Measurements from ENCODE around the gene C22orf31.
A peak's percentile ranks its signal among the peaks of the same experiment; 100 is the strongest.

Gene C22orf31

GRCh38 chr22:29061773-29062172, at the start of gene C22orf31:
C22orf31 (minus strand) TSS chr22:29061831; CDS start chr22:29061792, 39 bp downstream.
- TF ChIP-seq, protein P1, sequence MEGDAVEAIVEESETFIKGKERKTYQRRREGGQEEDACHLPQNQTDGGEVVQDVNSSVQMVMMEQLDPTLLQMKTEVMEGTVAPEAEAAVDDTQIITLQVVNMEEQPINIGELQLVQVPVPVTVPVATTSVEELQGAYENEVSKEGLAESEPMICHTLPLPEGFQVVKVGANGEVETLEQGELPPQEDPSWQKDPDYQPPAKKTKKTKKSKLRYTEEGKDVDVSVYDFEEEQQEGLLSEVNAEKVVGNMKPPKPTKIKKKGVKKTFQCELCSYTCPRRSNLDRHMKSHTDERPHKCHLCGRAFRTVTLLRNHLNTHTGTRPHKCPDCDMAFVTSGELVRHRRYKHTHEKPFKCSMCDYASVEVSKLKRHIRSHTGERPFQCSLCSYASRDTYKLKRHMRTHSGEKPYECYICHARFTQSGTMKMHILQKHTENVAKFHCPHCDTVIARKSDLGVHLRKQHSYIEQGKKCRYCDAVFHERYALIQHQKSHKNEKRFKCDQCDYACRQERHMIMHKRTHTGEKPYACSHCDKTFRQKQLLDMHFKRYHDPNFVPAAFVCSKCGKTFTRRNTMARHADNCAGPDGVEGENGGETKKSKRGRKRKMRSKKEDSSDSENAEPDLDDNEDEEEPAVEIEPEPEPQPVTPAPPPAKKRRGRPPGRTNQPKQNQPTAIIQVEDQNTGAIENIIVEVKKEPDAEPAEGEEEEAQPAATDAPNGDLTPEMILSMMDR (IDR thresholded peaks at IDR 0.05; ENCODE audit: low read depth, low read length), result no peak
- peak in 1 of 2 donors; percentile 19 for DNase-seq (ENCODE audit: low read depth in 2 of 2)
- no peak within 1 kb of the TSS for H3K4me3 ChIP-seq (replicated peaks in 1 of 2; ENCODE audit: low read depth in 2 of 2, low read length in 2 of 2)

GRCh38 chr22:29110946-29111345, 49.3 kb upstream of the C22orf31 start:
- no peak overlapping the region for H3K4me3 ChIP-seq (replicated peaks in 1 of 2; ENCODE audit: low read depth in 2 of 2, low read length in 2 of 2)
- TF ChIP-seq, protein P1 (IDR thresholded peaks at IDR 0.05; ENCODE audit: low read depth, low read length), result no peak
- DNase-seq (ENCODE audit: low read depth in 2 of 2), result no peak

DNA sequence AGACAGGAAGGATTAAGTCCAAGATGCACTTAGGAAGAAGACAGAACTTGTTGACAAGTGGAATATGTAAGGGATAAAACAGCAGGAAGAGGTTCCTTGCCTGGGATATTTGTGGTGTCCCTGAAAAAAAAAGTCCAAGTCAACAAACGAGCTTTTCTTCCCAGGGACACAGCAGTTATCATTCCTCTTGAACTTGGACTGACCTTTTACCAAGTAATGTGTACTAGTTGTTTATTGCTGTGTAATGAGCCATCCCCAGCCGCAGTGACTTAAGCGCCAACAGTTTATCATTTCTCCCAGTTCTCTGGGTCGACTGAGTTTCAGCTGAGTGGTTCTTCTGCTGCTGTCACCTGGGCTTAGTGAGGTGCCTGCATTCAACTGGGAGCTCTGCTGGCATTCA, 48.2 kb upstream of the C22orf31 start:
- TF ChIP-seq, protein P1 (IDR thresholded peaks at IDR 0.05; ENCODE audit: low read depth, low read length), result no peak
- DNase-seq (ENCODE audit: low read depth in 2 of 2), result peak in 1 of 2 donors; percentile 48
- H3K4me3 ChIP-seq (replicated peaks in 1 of 2; ENCODE audit: low read depth in 2 of 2, low read length in 2 of 2), result no peak overlapping the region

DNA sequence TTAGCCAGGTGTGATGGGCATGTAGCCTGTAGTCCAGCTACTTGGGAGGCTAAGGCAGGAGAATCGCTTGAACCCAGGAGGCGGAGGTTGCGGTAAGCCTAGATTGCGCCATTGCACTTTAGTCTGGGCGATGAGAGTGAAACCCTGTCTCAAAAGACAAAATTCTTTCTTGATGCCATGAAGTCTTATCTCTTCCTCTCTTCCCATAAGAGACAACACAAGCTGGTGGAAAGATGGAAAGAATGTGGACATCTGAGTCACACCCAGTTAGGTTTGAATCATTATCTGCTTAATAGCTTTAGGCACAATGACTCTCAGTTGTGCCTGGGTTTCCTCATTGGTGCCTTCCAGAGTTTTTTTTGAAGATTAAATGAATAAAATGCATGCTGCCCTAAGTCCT, 46.5 kb upstream of the C22orf31 start:
- H3K4me3 ChIP-seq (replicated peaks in 1 of 2; ENCODE audit: low read depth in 2 of 2, low read length in 2 of 2), result no peak overlapping the region
- DNase-seq (ENCODE audit: low read depth in 2 of 2), result peak; percentile 42 to 54
- TF ChIP-seq, protein P1 (IDR thresholded peaks at IDR 0.05; ENCODE audit: low read depth, low read length), result no peak

DNA sequence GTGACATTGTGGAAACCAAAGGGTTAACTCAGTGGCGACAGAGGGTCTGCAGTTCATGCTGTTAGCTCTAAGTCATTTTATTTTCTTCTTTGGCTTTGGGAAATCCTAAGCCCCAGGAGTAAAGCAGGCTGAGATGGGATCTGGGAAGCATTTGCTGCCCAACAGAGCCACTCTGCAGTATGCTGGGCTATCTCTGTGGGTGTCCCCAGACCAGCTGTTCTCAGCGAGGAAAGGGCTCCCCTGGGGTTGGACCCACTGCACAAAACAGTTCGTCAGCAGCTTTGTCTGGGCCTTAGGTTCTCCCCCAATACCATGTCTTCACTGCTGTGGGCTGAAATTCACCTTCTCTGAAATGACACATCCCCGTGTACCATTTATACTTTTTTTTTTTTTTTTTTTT, 45.2 kb upstream of the C22orf31 start:
- TF ChIP-seq, protein P1 (IDR thresholded peaks at IDR 0.05; ENCODE audit: low read depth, low read length), result no peak
- DNase-seq (ENCODE audit: low read depth in 2 of 2), result no peak
- no peak overlapping the region for H3K4me3 ChIP-seq (replicated peaks in 1 of 2; ENCODE audit: low read depth in 2 of 2, low read length in 2 of 2)

GRCh38 chr22:29105468-29105867, 43.8 kb upstream of the C22orf31 start:
- no peak overlapping the region for H3K4me3 ChIP-seq (replicated peaks in 1 of 2; ENCODE audit: low read depth in 2 of 2, low read length in 2 of 2)
- DNase-seq (ENCODE audit: low read depth in 2 of 2), result peak in 1 of 2 donors; percentile 10
- TF ChIP-seq, protein P1 (IDR thresholded peaks at IDR 0.05; ENCODE audit: low read depth, low read length), result no peak

DNA sequence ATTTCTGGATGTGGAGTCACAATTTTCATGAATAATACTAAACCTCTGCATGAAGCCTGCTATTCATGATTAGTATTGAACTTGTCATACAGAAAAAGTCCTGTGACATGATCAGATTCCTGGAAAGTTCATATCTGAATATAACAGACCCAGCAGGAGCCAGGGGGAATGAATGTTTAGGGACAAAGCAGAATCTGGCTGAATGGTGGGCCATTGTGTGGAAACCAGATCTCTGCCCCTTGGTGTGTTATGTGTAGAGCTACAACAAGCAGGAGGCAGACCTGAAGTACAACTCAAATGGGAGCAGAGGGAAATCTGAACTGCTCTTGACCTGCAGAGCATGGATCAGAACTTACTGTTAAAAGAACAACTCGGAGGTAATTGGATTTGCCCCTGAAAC, 41.5 kb upstream of the C22orf31 start:
- DNase-seq (ENCODE audit: low read depth in 2 of 2), result no peak
- H3K4me3 ChIP-seq (replicated peaks in 1 of 2; ENCODE audit: low read depth in 2 of 2, low read length in 2 of 2), result no peak overlapping the region
- TF ChIP-seq, protein P1 (IDR thresholded peaks at IDR 0.05; ENCODE audit: low read depth, low read length), result no peak

Measured in cardiac fibroblast (primary cell).